D721Med (cell line): ENCODE results near the gene ITPRID1.

ENCODE experiments used
- DNase-seq: peaks from one replicate; pipeline ENCODE4 v3.0.0; 2011; ENCODE audit warnings: low spot score; ENCODE audit not compliant: insufficient read length
- FAIRE-seq: peaks from 2 replicates; lab custom pipeline; 2011; peaks lifted over from hg19 to GRCh38; lab: Jason Lieb, UNC
- TF ChIP-seq, protein P1 (sequence below): IDR thresholded peaks from 2 replicates; pipeline ENCODE4 v1.5.1; 2012; ENCODE audit warnings: mild to moderate bottlenecking, control low read depth; ENCODE audit not compliant: insufficient read depth; ENCODE audit errors: missing control alignments

Gene ITPRID1

DNA sequence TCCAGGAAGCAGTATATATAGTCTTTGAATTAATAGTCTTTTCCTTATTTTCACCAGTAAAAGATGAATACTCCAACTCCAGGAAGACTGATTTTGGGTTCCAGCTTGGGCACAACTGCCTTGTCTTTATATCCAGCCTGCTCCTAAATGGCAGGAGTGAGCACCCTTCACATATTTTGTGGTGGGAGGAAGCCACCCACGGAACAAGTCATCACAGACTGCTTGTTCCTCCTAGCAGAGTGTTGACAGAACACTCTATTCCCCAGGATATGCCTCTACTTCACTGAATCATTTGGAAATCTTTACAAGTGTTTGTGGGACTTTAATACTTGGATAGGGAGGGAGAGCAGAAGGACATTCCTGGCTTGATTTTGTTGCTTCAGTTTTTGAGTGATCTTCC is 31.7 kb downstream of the ITPRID1 start:
- FAIRE-seq (no peak), DNase-seq (no peak)
- TF ChIP-seq, protein P1, sequence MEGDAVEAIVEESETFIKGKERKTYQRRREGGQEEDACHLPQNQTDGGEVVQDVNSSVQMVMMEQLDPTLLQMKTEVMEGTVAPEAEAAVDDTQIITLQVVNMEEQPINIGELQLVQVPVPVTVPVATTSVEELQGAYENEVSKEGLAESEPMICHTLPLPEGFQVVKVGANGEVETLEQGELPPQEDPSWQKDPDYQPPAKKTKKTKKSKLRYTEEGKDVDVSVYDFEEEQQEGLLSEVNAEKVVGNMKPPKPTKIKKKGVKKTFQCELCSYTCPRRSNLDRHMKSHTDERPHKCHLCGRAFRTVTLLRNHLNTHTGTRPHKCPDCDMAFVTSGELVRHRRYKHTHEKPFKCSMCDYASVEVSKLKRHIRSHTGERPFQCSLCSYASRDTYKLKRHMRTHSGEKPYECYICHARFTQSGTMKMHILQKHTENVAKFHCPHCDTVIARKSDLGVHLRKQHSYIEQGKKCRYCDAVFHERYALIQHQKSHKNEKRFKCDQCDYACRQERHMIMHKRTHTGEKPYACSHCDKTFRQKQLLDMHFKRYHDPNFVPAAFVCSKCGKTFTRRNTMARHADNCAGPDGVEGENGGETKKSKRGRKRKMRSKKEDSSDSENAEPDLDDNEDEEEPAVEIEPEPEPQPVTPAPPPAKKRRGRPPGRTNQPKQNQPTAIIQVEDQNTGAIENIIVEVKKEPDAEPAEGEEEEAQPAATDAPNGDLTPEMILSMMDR = no peak

DNA sequence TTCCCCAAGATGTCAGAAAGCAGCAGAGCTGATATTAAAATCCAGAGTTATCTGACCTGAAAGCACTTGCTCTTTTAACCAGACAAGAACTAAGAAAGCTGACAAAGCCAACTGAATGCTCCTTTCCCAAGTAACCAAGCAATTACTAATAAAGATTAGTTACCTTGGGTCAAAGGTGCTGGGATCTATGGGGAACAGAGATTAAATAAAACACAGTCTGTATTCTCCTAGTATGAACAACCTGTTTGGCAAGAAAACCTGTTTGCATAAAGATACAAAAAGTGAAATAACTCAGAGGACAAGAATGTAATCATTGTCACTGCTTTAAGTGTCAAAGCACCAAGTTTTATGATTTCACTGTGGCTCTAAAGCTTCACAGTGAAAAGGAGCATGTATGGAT is 35.7 kb downstream of the ITPRID1 start:
- DNase-seq (no peak), FAIRE-seq (no peak)
- TF ChIP-seq, protein P1 = no peak

- DNase-seq (no peak), FAIRE-seq (no peak)
- TF ChIP-seq, protein P1 = no peak
These were observed 36.5 kb downstream of the ITPRID1 start for GRCh38 chr7:31550432-31550831.

DNA sequence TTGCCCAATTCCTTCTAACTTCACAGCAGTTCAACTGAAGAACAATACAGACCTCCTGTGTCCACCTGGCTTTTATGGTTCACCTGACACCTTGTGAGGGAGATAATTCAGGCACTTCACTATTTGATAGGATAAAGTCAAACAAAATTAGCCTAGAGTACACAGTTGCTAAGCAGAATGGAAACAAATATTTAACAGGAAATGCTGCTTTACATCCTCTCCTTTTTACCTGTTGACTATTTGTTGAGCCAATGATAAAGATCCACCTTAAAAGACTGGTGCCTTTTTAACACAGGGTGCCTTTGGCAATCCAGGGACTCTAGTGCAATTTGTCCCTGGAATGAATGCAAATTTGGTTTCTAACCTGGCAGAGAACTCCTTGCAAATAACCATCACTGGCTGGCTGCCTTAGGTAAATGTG is 39.8 kb downstream of the ITPRID1 start:
- FAIRE-seq = no peak
- no peak for DNase-seq
- TF ChIP-seq, protein P1 = no peak

GRCh38 chr7:31562002-31562401 is 48.1 kb downstream of the ITPRID1 start:
- DNase-seq (no peak), FAIRE-seq (no peak)
- TF ChIP-seq, protein P1 = no peak

GRCh38 chr7:31563522-31563921 is 49.6 kb downstream of the ITPRID1 start:
- FAIRE-seq (no peak), DNase-seq (no peak)
- TF ChIP-seq, protein P1 = no peak

GRCh38 chr7:31563951-31564350 is 50.1 kb downstream of the ITPRID1 start:
- DNase-seq = no peak
- FAIRE-seq = no peak
- TF ChIP-seq, protein P1 = no peak
